Right atrium auricular region (tissue), 2 donors: Measurements from ENCODE around the gene CDSN. TPM values are rescaled to one million over a fixed set of nuclear protein-coding genes. Genes with fewer than 3 reads are reported as not detected.

Experiments
- DNase-seq: peaks from one replicate; pipeline ENCODE4 v3.0.0-alpha.2; 2019; ENCODE audit warnings: low spot score
- H3K27ac ChIP-seq, 2 donors: fragments of 200-600 bp; sonication (generic); 1 replicate in 1 of 2; 2 replicates in 1 of 2; pipeline ENCODE4 v1.5.1; 2016 to 2019
- H3K27me3 ChIP-seq, 2 donors: fragments of 200-600 bp; sonication (generic); one replicate each; pipeline versions ENCODE4 v1.5.1 to v1.6.0; 2017 to 2019
- H3K36me3 ChIP-seq: fragments of 200-600 bp; sonication (generic); one replicate; pipeline ENCODE4 v1.5.1; 2016
- H3K4me1 ChIP-seq, 2 donors: fragments of 200-600 bp; sonication (generic); one replicate each; pipeline versions ENCODE4 v1.5.1 to v1.6.0; 2017 to 2019
- H3K4me3 ChIP-seq, 2 donors: fragments of 200-600 bp; sonication (generic); 1 replicate in 1 of 2; 2 replicates in 1 of 2; pipeline ENCODE4 v1.5.1; 2017 to 2019; ENCODE audit warnings: mild to moderate bottlenecking in 1 of 2, moderate library complexity in 1 of 2
- H3K9me3 ChIP-seq, 2 donors: fragments of 200-600 bp; sonication (generic); one replicate each; pipeline ENCODE4 v1.5.1; 2019
- total RNA-seq, 2 donors: library from RNA; depleted of rRNA; stranded (reverse); fragments of >200 nt; gene quantifications; one replicate each; pipeline ENCODE4 v1.1.0, GENCODE V29; 2016
- TF ChIP-seq, protein P1 (sequence below), 2 donors: fragments of 200-600 bp; sonication (generic); IDR thresholded peaks; one replicate each; pipeline ENCODE4 v1.5.1; 2019; ENCODE audit warnings: antibody characterized with exemption in 2 of 2

The CDSN gene
- total RNA-seq, 2 donors from 2014 or later: not detected

DNA sequence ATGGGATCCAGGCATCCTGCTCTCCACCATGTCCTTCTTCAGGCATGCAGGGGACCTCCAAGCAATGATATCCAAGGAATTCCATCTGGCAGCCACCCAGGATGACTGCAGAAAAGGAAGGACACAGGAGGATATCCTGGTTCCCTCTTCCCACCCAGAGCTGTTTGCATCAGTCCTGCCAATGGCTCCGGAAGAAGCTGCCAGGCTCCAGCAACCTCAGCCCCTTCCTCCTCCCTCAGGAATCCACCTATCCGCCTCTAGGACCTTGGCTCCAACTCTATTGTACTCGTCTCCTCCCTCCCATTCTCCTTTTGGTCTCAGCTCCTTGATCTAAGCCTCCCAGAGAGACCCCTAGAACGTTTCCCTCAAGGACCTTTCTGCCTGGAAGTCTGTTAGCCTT lies 19.4 kb upstream of the CDSN start:
- Histone ChIP-seq H3K4me1 (peaks cover 0 to 27% of the 10 kb centered on the region in 2 donors), H3K27me3 (no peaks in the 10 kb centered on the region), H3K4me3 (no peak overlapping the region), H3K27ac (no peak overlapping the region), H3K36me3 (peaks cover 3% of the 10 kb centered on the region), H3K9me3 (no peaks in the 10 kb centered on the region)
- TF ChIP-seq, protein P1, sequence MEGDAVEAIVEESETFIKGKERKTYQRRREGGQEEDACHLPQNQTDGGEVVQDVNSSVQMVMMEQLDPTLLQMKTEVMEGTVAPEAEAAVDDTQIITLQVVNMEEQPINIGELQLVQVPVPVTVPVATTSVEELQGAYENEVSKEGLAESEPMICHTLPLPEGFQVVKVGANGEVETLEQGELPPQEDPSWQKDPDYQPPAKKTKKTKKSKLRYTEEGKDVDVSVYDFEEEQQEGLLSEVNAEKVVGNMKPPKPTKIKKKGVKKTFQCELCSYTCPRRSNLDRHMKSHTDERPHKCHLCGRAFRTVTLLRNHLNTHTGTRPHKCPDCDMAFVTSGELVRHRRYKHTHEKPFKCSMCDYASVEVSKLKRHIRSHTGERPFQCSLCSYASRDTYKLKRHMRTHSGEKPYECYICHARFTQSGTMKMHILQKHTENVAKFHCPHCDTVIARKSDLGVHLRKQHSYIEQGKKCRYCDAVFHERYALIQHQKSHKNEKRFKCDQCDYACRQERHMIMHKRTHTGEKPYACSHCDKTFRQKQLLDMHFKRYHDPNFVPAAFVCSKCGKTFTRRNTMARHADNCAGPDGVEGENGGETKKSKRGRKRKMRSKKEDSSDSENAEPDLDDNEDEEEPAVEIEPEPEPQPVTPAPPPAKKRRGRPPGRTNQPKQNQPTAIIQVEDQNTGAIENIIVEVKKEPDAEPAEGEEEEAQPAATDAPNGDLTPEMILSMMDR (IDR thresholded peaks at IDR 0.05): no peak
- no peak for DNase-seq

DNA sequence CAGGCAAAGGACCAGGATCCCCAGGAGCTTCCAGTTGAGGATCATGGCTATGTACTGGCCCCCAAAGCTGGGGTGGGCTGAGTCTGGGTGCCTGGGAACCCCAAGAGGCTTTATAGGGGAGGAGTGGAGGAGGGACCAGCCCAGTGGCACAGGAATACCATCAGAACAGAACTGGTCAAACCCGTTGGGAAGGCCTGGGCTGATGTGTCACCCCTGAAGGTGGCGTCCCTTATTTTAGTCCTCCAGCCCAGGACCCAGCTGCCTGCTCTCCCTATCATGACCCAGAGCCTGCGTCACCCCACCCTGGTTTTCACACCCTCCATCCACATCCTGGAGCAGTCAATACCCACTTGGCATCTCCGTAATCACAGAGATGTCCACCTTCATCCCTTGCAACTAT lies 18.7 kb upstream of the CDSN start, which contains the start of gene PSORS1C2:
TSS of gene PSORS1C2 (minus strand) at position 85 of the 400 bp plus-strand sequence. CDS start at position 45, 40 bp downstream.
- H3K27ac ChIP-seq: no peak within 1 kb of the TSS
- DNase-seq: no peak
- H3K9me3 ChIP-seq: no peaks in the 10 kb centered on the region
- no peaks in the 10 kb centered on the region for H3K36me3 ChIP-seq
- TF ChIP-seq, protein P1 (IDR thresholded peaks at IDR 0.05): no peak
- no peaks in the 10 kb centered on the region for H3K27me3 ChIP-seq
- H3K4me3 ChIP-seq: no peak within 1 kb of the TSS
- H3K4me1 ChIP-seq: peaks cover 0 to 27% of the 10 kb centered on the region in 2 donors

DNA sequence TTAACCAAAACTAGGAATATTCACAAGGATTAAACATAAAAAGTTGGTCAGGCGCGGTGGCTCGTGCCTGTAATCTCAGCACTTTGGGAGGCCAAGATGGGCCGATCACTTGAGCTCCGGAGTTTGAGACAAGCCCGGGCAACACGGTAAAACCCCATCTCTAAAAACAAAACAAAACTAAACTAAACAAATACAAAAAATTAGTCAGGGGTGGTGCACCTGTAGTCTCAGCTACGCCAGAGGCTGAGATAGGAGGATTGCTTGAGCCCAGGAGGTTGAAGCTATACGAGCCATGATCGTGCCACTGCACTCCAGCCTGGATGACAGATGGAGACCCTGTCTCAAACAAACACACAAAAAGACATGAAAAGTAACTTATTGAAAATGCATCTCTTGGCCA lies 15.5 kb upstream of the CDSN start:
- H3K27ac ChIP-seq: no peak overlapping the region
- no peak for DNase-seq

DNA sequence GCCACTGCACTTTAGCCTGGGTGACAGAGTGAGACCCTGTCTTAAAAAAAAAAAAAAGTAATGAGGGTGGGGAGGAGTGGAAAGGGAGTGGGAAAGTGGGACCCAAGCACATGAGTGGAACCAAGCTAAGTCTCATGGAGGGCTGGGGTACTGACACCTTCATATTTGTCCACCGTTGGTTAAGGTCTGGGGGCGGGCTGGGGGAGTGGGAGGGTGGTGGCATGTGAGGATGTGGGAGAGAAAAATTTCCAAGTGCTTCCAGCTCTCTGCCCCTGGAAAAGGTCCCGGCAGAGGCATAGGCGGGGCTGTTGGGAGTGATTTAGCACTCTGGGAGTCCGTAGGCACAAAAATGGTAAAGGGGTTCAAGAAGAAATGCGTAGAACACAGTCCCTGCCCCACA lies 12.6 kb upstream of the CDSN start:
- no peak overlapping the region for H3K4me3 ChIP-seq
- H3K27ac ChIP-seq: no peak overlapping the region
- no peaks in the 10 kb centered on the region for H3K9me3 ChIP-seq
- H3K4me1 ChIP-seq: peaks cover 0 to 7% of the 10 kb centered on the region in 2 donors
- H3K27me3 ChIP-seq: no peaks in the 10 kb centered on the region
- TF ChIP-seq, protein P1 (IDR thresholded peaks at IDR 0.05): no peak
- no peak for DNase-seq
- H3K36me3 ChIP-seq: no peaks in the 10 kb centered on the region

More for the DNA sequence above, 15.5 kb upstream of the CDSN start:
- Histone ChIP-seq H3K4me3 (no peak overlapping the region), H3K36me3 (no peaks in the 10 kb centered on the region), H3K27me3 (no peaks in the 10 kb centered on the region), H3K9me3 (no peaks in the 10 kb centered on the region), H3K4me1 (peaks cover 0 to 14% of the 10 kb centered on the region in 2 donors)
- TF ChIP-seq, protein P1 (IDR thresholded peaks at IDR 0.05): no peak

DNA sequence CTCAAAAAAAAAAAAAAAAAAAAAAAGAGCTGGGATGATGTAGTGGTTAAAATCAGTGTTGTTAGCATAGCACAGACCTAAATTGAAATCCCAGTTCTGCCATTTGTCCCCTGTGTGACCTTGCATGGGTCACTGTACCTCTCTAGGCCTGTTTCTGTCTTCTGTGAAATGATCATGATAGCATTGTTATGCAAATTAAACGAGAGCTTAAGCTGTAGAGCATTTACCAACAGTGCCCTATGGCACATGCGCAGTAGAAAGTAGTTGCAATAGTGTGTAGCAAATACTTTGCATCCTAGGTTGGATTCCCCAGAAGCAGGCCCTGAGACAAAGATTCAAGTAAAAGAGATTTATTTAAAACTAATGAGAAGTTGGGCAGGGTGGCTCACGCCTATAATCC lies 11.3 kb upstream of the CDSN start:
- no peaks in the 10 kb centered on the region for H3K27me3 ChIP-seq
- no peak for DNase-seq
- H3K27ac ChIP-seq: no peak overlapping the region
- H3K4me3 ChIP-seq: no peak overlapping the region
- no peaks in the 10 kb centered on the region for H3K9me3 ChIP-seq
- H3K36me3 ChIP-seq: no peaks in the 10 kb centered on the region
- TF ChIP-seq, protein P1 (IDR thresholded peaks at IDR 0.05): no peak
- H3K4me1 ChIP-seq: peaks cover 0 to 4% of the 10 kb centered on the region in 2 donors

DNA sequence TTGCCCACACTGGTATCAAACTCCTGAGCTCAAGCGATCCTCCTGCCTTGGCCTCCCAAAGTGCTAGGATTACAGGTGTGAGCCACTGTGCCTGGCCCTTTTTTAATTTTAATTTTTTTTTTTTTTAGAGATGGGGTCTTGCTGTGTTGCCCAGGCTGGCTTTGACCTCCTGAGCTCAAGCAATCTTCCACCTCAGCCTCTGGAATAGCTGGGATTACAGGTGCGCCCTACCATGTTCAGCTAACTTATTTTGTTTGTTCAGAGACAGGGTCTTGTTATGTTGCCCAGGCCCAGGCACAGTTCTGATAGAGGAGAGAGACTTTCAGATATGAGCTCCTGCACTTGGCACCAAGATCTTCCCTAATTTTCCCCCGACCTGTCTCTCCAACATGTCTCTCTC lies 10.5 kb upstream of the CDSN start:
- no peaks in the 10 kb centered on the region for H3K27me3 ChIP-seq
- peaks cover 0 to 13% of the 10 kb centered on the region in 2 donors for H3K4me1 ChIP-seq
- no peak overlapping the region for H3K4me3 ChIP-seq
- H3K9me3 ChIP-seq: no peaks in the 10 kb centered on the region
- DNase-seq: no peak
- TF ChIP-seq, protein P1 (IDR thresholded peaks at IDR 0.05): no peak
- no peak overlapping the region for H3K27ac ChIP-seq
- H3K36me3 ChIP-seq: no peaks in the 10 kb centered on the region
